GM12878 (cell line): ENCODE results near the gene SHISA9.

Experiments
- CTCF ChIP-seq, 3 experiments: IDR thresholded peaks in 2 of 3; conservative IDR thresholded peaks in 1 of 3; 2 replicates each; pipeline ENCODE4 v1.5.1; 2011; ENCODE audit warnings: low read depth in 3 of 3, low read length in 3 of 3, mild to moderate bottlenecking in 3 of 3, control low read depth in 2 of 3, moderate library complexity in 2 of 3, inconsistent platforms in 1 of 3, mixed read lengths in 1 of 3; ENCODE audit not compliant: control insufficient read depth in 2 of 3, insufficient read depth in 1 of 3; ENCODE audit errors: extremely low read depth in 1 of 3
- DPF2 ChIP-seq: fragments of 450-650 bp; IDR thresholded peaks from 2 replicates; pipeline ENCODE4 v1.6.1; 2017; ENCODE audit warnings: mild to moderate bottlenecking
- E4F1 ChIP-seq: fragments of 450-650 bp; IDR thresholded peaks from 2 replicates; pipeline ENCODE4 v1.6.1; 2018; ENCODE audit warnings: borderline replicate concordance, mild to moderate bottlenecking; ENCODE audit not compliant: partially characterized antibody
- ESRRA ChIP-seq: IDR thresholded peaks from 2 replicates; pipeline ENCODE4 v1.6.1; 2012; ENCODE audit warnings: mild to moderate bottlenecking, low read length, improper control_type of control experiment
- HDAC6 ChIP-seq: fragments of 200-600 bp; sonication (generic); IDR thresholded peaks from one replicate; pipeline ENCODE4 v1.8.0; 2017; ENCODE audit warnings: antibody characterized with exemption; ENCODE audit not compliant: unreplicated experiment
- HDGF ChIP-seq: fragments of 450-650 bp; IDR thresholded peaks from 2 replicates; pipeline ENCODE4 v1.6.1; 2016; ENCODE audit warnings: antibody characterized with exemption
- JUND ChIP-seq: IDR thresholded peaks from 2 replicates; pipeline ENCODE4 v1.6.1; 2012; ENCODE audit warnings: low read depth, mild to moderate bottlenecking, low read length, improper control_type of control experiment, moderate library complexity
- POLR2A ChIP-seq: IDR thresholded peaks from 2 replicates; pipeline ENCODE4 v1.6.1; 2011; ENCODE audit warnings: low read depth, mild to moderate bottlenecking, low read length
- PRDM15 ChIP-seq: fragments of 450-650 bp; formaldehyde crosslinking; IDR thresholded peaks from 2 replicates; pipeline ENCODE4 v1.4.0; 2020; ENCODE audit warnings: mild to moderate bottlenecking, moderate library complexity
- RCOR1 ChIP-seq: conservative IDR thresholded peaks from 2 replicates; pipeline ENCODE4 v1.6.1; 2012; ENCODE audit warnings: low read depth, low read length, improper control_type of control experiment
- SPI1 ChIP-seq: IDR thresholded peaks from 2 replicates; pipeline ENCODE4 v1.6.1; 2011; ENCODE audit warnings: low read depth, mild to moderate bottlenecking, low read length, moderate library complexity, borderline replicate concordance; ENCODE audit not compliant: insufficient read depth
- TBL1XR1 ChIP-seq: IDR thresholded peaks from 2 replicates; pipeline ENCODE4 v1.6.1; 2012; ENCODE audit warnings: low read depth, low read length, improper control_type of control experiment

GRCh38 chr16:13153696-13154095, 252.3 kb downstream of the SHISA9 start:
- TF ChIP-seq PRDM15 (CRISPR knock-in tag) (no peak), HDAC6 (no peak), SPI1 (no peak), DPF2 (no peak), POLR2A (no peak), CTCF (IDR thresholded peaks at IDR 0.05 in 2 of 3, conservative IDR thresholded peaks at IDR 0.05 in 1 of 3; ENCODE audit: control insufficient read depth in 2 of 3, extremely low read depth in 1 of 3, insufficient read depth in 1 of 3, low read depth in 3 of 3, low read length in 3 of 3) (no peak), TBL1XR1 (no peak), E4F1 (no peak), HDGF (no peak), RCOR1 (no peak), JUND (no peak), ESRRA (no peak)
